PC-9 (cell line): Measurements from ENCODE around the gene MSI2.

Experiments
- EZH2 ChIP-seq: fragments of 200-600 bp; sonication (generic); IDR thresholded peaks from 2 replicates; pipeline ENCODE4 v1.8.0; 2017; ENCODE audit warnings: antibody characterized with exemption, low read depth
- TF ChIP-seq, protein P1 (sequence below): fragments of 200-600 bp; sonication (generic); conservative IDR thresholded peaks from 2 replicates; pipeline ENCODE4 v1.6.1; 2017; ENCODE audit warnings: mixed run types, antibody characterized with exemption, mild to moderate bottlenecking, moderate library complexity

DNA sequence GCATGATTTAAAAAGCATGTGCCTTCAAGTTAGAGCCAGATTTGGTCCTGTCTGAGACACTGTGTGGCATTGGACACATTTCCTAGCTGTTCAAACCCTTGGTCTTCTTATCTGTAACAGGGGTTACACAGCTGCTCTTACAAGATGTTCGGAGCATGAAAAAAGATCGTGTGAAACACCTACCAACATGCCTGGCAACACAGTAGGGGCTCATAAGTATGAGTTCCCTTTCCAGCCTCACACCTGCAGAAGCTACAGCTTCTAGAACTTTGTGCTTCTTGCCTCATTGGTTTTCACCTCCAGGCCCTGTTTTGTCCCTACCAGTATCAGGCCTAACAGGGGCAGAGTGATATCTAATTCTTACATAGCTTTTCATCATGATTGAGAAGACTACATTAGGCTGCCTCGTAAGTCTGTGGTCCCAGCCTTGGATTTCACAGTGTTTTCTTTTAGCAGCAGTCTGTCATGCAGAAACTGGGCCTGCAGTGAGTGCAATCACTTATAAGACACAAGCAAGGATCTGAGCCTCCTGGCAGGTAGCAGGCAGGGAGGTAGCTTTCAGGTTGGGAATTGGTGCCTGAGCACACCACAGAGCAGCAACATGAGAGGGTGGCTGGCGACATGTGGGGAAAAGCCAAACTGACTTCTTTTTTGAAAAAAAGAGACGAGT lies 410.0 kb downstream of the MSI2 start:
- TF ChIP-seq EZH2: no peak
- TF ChIP-seq, protein P1, sequence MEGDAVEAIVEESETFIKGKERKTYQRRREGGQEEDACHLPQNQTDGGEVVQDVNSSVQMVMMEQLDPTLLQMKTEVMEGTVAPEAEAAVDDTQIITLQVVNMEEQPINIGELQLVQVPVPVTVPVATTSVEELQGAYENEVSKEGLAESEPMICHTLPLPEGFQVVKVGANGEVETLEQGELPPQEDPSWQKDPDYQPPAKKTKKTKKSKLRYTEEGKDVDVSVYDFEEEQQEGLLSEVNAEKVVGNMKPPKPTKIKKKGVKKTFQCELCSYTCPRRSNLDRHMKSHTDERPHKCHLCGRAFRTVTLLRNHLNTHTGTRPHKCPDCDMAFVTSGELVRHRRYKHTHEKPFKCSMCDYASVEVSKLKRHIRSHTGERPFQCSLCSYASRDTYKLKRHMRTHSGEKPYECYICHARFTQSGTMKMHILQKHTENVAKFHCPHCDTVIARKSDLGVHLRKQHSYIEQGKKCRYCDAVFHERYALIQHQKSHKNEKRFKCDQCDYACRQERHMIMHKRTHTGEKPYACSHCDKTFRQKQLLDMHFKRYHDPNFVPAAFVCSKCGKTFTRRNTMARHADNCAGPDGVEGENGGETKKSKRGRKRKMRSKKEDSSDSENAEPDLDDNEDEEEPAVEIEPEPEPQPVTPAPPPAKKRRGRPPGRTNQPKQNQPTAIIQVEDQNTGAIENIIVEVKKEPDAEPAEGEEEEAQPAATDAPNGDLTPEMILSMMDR: no peak
